Thyroid gland (tissue), 4 donors: ENCODE results near the gene SFXN5. TPM values are rescaled to one million over a fixed set of nuclear protein-coding genes. Genes with fewer than 3 reads are reported as not detected.

Source experiments
- DNase-seq, 2 donors: peaks; one replicate each; pipeline ENCODE4 v3.0.0-alpha.2; 2019
- H3K27ac ChIP-seq, 3 donors: fragments of 200-600 bp; sonication (generic); 1 replicate in 2 of 3; 2 replicates in 1 of 3; pipeline ENCODE4 v1.5.1; 2016 to 2019; ENCODE audit warnings: mild to moderate bottlenecking in 1 of 3, moderate library complexity in 1 of 3
- H3K27me3 ChIP-seq: fragments of 200-600 bp; sonication (generic); one replicate; pipeline ENCODE4 v1.5.1; 2019
- H3K36me3 ChIP-seq, 2 donors: fragments of 200-600 bp; sonication (generic); one replicate each; pipeline ENCODE4 v1.5.1; 2016 to 2019
- H3K4me1 ChIP-seq, 2 donors: fragments of 200-600 bp; sonication (generic); one replicate each; pipeline ENCODE4 v1.5.1; 2017 to 2019
- H3K4me3 ChIP-seq, 3 donors: fragments of 200-600 bp; sonication (generic); replicated peaks in 1 of 3; 1 replicate in 2 of 3; 2 replicates in 1 of 3; pipeline ENCODE4 v1.5.1; 2016; ENCODE audit warnings: mild to moderate bottlenecking in 1 of 3
- H3K9me3 ChIP-seq: fragments of 200-600 bp; sonication (generic); one replicate; pipeline ENCODE4 v1.5.1; 2017
- POLR2A ChIP-seq, 2 donors: fragments of 450-650 bp; IDR thresholded peaks; one replicate each; pipeline ENCODE4 v1.6.1; 2017; ENCODE audit warnings: antibody characterized with exemption in 2 of 2, mild to moderate bottlenecking in 2 of 2, moderate library complexity in 1 of 2
- WGBS, 2 donors: methylation state at CpG; one replicate each; pipeline ENCODE4 v1.1.5; 2017; 5-methylcytosine and 5-hydroxymethylcytosine counted together
- intact Hi-C: fragments of 100-400 bp; cut with DNase I; formaldehyde crosslinking; loops from one replicate; pipeline ENCODE4 v1.15.1; 2023
- total RNA-seq, 4 donors: library from RNA; depleted of rRNA; stranded (reverse); fragments of >200 nt; gene quantifications; one replicate each; pipeline ENCODE4 v1.2.3, GENCODE V29; 2016
- TF ChIP-seq, protein P1 (sequence below), 6 experiments: fragments of 200-600 bp in 3 of 6; fragments of 450-650 bp in 3 of 6; sonication (generic) in 3 of 6; IDR thresholded peaks; one replicate each; pipeline ENCODE4 v1.5.1; 2016 to 2019; ENCODE audit warnings: antibody characterized with exemption in 6 of 6, mild to moderate bottlenecking in 2 of 6, inconsistent platforms in 1 of 6, moderate library complexity in 1 of 6

The SFXN5 gene
- total RNA-seq, 4 donors from 2014 or later = 10.3 to 17.2 (median 16.5) TPM

DNA sequence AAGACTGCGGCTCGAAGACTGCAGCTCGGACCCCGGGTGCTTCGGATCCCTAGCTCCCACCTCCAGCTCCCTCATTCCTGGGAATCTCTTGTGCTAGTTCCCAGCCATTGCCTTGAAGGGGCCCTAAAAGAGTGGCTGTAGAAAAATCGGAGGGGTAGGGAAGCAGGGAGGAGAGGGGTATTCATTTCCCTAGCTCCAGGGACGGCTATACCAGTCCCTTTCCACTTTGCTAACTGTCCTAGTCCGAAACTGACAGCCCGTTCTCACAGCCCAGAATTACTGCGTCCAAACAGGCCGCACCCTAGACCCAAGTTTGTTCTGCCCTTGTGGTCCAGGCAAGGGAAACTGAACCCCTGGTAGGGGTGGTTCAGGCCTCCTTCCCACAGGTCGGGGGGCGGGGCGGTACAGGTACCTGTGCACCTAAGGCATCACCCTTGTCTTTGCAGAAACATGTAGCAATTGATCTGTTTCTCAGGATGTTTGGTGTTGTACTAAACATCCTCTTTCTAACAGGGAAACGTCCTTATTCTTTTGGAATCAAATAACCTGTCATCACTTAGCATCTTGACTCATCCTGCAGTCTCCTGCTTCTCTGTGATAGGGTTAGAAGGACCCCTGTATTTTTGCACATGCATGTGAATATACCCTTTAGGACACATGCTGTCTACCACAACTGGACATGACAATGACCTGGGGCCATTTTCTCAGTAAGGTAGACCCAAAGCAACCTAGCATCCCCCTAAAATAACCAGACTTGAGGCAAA, 150.2 kb downstream of the SFXN5 start:
- Histone ChIP-seq H3K27me3 (peaks cover 60% of the 10 kb centered on the region), H3K9me3 (no peaks in the 10 kb centered on the region), H3K4me3 (no peak overlapping the region), H3K27ac (no peak overlapping the region), H3K4me1 (peaks cover 37 to 50% of the 10 kb centered on the region in 2 donors), H3K36me3 (no peaks in the 10 kb centered on the region)
- TF ChIP-seq, protein P1, sequence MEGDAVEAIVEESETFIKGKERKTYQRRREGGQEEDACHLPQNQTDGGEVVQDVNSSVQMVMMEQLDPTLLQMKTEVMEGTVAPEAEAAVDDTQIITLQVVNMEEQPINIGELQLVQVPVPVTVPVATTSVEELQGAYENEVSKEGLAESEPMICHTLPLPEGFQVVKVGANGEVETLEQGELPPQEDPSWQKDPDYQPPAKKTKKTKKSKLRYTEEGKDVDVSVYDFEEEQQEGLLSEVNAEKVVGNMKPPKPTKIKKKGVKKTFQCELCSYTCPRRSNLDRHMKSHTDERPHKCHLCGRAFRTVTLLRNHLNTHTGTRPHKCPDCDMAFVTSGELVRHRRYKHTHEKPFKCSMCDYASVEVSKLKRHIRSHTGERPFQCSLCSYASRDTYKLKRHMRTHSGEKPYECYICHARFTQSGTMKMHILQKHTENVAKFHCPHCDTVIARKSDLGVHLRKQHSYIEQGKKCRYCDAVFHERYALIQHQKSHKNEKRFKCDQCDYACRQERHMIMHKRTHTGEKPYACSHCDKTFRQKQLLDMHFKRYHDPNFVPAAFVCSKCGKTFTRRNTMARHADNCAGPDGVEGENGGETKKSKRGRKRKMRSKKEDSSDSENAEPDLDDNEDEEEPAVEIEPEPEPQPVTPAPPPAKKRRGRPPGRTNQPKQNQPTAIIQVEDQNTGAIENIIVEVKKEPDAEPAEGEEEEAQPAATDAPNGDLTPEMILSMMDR (IDR thresholded peaks at IDR 0.05) = no peak
- no peak for TF ChIP-seq POLR2A (IDR thresholded peaks at IDR 0.05)
- WGBS, 2 donors = 31 to 38% methylated on average over 15 of the region's 15 CpGs
- intact Hi-C loops = no loop called here
- no peak for DNase-seq

DNA sequence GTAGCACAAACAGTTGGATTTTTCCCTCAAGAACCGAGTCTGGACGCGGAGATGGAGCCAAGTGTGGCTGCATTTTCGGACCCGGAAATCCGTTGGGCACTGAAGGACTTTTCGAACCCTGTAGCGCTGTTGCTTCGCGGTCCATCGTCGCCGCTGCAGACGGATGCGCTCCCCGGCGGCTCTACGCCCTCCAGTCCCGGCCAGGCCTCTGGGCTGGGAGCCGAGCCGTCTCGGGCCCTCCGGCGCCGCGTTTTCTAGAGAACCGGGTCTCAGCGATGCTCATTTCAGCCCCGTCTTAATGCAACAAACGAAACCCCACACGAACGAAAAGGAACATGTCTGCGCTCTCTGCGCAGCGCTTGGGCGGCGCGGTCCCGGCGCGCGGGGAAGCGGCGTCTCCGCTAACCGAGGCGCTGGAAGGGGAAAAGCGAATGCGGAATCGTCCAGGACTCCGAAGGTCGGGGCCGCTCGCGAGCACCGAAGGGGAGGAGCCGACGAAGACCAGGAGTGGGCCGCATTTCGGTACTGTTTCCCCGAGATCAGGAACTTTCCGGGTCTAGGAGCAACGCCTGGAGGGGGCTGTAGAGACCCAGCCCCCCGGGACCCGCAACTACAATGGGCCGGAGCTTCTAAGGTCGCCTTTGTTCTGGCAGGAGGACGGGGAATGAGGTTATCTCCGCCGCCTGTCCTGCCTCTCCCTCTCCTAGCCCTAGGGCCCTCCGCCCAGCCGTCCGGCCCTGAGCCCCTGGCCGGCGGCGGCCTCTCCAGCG, 151.0 kb downstream of the SFXN5 start:
- Histone ChIP-seq H3K9me3 (no peaks in the 10 kb centered on the region), H3K36me3 (no peaks in the 10 kb centered on the region), H3K27ac (no peak overlapping the region), H3K4me3 (peak overlapping the region in 1 of 3 donors; percentile 13), H3K27me3 (peaks cover 59% of the 10 kb centered on the region), H3K4me1 (peaks cover 44 to 58% of the 10 kb centered on the region in 2 donors)
- DNase-seq = no peak
- 4 to 9% methylated on average over 35 to 69 of the region's 77 CpGs for whole genome bisulfite sequencing, 2 donors
- intact Hi-C loops = no loop called here
- TF ChIP-seq, protein P1 (IDR thresholded peaks at IDR 0.05) = no peak
- TF ChIP-seq POLR2A (IDR thresholded peaks at IDR 0.05) = no peak

DNA sequence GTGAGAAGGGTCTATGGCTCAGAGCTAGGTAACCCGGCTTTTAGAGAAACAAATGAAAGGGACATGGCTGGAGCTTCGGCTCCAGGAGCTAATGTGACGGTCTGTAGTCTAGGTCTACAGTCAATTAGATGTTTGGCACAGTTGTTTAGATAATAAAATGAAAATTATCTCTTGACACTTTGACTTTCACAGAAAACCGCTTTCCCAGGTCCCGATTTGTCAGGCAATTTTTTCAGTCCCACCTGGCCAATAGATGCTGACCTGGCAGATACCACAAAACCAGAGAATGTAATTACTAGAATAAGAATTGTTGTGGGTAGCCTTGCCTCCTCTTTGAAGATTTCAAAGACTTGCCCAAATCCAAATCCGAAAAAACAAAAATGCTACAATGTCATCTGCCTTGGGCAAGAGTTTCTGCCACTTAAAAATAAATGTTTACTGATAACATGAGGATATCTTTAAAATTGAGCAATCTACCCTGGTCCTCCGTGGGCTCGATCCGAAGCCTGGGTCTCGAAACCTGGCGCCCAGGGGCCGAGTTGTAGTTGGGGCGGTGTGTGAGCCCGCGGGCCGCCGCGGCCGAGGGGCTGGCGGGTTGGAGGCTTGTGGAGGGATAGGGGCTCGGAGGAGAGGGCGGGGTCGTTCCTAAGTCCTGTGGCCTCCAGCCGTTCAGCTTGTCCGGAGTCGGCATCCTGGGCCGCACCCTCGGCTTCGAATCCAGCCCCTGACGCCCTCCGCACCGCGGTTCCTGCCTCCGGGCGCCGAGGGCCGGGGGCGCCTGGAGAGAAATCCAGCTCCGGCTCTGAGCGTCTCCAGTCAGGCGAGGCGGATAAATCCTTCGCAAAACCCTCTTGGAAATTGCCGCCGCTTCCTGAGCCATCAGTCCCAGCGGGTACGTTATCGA, 151.8 kb downstream of the SFXN5 start:
- Histone ChIP-seq H3K27me3 (peaks cover 59% of the 10 kb centered on the region), H3K36me3 (no peaks in the 10 kb centered on the region), H3K4me3 (no peak overlapping the region), H3K4me1 (peaks cover 46 to 61% of the 10 kb centered on the region in 2 donors), H3K27ac (no peak overlapping the region), H3K9me3 (no peaks in the 10 kb centered on the region)
- intact Hi-C loops = no loop called here
- 9 to 12% methylated on average over 20 to 41 of the region's 48 CpGs for WGBS, 2 donors
- DNase-seq = no peak
- TF ChIP-seq POLR2A (IDR thresholded peaks at IDR 0.05) = no peak
- TF ChIP-seq, protein P1 (IDR thresholded peaks at IDR 0.05) = no peak

DNA sequence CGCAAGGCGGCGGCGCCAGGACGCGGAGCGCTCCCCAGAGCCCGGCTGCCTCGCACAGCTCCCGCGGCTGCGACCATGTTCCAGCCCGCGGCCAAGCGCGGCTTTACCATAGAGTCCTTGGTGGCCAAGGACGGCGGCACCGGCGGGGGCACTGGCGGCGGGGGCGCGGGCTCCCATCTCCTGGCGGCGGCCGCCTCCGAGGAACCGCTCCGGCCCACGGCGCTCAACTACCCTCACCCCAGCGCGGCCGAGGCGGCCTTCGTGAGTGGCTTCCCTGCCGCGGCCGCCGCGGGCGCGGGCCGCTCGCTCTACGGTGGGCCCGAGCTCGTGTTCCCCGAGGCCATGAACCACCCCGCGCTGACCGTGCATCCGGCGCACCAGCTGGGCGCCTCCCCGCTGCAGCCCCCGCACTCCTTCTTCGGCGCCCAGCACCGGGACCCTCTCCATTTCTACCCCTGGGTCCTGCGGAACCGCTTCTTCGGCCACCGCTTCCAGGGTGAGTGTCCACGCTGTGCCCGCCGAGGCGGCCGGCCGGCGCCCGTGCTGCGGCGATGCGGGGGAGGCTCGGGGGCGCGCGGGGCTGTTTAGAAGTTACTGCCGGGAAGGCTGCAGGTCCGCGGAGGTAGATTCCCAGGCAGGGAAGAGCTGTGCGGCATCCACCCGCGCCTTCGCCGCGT, 153.5 kb downstream of the SFXN5 start:
- DNase-seq = no peak
- Histone ChIP-seq H3K9me3 (no peaks in the 10 kb centered on the region), H3K4me3 (peak overlapping the region in 1 of 3 donors; percentile 33), H3K27ac (no peak overlapping the region), H3K4me1 (peaks cover 38 to 51% of the 10 kb centered on the region in 2 donors), H3K36me3 (no peaks in the 10 kb centered on the region), H3K27me3 (peaks cover 64% of the 10 kb centered on the region)
- no peak for TF ChIP-seq POLR2A (IDR thresholded peaks at IDR 0.05)
- TF ChIP-seq, protein P1 (IDR thresholded peaks at IDR 0.05) = no peak
- intact Hi-C loops = no loop called here
- WGBS, 2 donors = 0 to 2% methylated on average over 9 of the region's 89 CpGs
